GM12801 (cell line): ENCODE measurements around the gene KTI12.
A peak's percentile ranks its signal among the peaks of the same experiment; 100 is the strongest.

Source experiments
- TF ChIP-seq, protein P1 (sequence below): IDR thresholded peaks from one replicate; pipeline ENCODE4 v1.5.1; 2011; ENCODE audit warnings: control low read depth; ENCODE audit not compliant: insufficient read length; ENCODE audit errors: extremely low read depth

Gene KTI12

GRCh38 chr1:52003877-52004276, 29.7 kb downstream of the KTI12 start:
- TF ChIP-seq, protein P1, sequence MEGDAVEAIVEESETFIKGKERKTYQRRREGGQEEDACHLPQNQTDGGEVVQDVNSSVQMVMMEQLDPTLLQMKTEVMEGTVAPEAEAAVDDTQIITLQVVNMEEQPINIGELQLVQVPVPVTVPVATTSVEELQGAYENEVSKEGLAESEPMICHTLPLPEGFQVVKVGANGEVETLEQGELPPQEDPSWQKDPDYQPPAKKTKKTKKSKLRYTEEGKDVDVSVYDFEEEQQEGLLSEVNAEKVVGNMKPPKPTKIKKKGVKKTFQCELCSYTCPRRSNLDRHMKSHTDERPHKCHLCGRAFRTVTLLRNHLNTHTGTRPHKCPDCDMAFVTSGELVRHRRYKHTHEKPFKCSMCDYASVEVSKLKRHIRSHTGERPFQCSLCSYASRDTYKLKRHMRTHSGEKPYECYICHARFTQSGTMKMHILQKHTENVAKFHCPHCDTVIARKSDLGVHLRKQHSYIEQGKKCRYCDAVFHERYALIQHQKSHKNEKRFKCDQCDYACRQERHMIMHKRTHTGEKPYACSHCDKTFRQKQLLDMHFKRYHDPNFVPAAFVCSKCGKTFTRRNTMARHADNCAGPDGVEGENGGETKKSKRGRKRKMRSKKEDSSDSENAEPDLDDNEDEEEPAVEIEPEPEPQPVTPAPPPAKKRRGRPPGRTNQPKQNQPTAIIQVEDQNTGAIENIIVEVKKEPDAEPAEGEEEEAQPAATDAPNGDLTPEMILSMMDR, result no peak

DNA sequence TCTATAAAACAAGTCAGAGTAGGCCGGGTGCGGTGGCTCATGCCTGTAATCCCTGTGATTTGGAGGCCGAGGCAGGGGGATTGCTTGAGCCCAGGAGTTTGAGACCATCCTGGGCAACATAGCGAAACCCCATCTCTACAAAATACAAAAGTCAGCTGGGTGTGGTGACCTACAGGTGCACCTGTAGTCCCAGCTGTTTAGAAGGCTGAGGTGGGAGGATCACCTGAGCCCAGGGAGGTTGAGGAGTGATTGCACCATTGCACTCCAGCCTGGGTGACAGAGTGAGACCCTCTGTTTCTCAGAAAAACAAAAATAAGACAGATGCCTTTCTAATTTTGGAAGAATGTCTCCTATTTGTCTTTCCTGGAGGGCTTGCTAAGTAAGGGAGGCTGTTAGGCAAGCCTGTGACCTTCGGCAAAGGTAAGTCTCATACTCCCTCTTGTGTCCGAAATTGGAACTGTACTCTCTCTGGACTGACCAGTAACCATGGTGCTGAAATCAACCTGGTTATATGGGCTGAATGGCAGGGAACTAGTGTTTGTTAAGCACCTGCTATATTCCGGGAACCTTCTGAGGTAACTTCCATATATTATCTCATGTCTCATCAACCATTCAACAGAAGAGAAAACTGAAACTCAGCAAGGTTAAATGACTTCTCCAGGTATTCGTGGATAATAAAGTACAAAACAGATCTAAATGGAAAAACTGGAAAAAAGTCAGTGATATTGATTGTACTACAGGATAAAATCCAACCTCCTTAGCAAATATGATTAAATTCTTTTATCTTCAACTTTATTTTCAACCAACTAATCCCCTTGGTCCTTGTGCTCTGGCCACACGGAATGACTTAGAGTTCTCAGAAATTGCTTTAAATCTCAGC, 31.3 kb downstream of the KTI12 start:
- TF ChIP-seq, protein P1, result peak; percentile 64

DNA sequence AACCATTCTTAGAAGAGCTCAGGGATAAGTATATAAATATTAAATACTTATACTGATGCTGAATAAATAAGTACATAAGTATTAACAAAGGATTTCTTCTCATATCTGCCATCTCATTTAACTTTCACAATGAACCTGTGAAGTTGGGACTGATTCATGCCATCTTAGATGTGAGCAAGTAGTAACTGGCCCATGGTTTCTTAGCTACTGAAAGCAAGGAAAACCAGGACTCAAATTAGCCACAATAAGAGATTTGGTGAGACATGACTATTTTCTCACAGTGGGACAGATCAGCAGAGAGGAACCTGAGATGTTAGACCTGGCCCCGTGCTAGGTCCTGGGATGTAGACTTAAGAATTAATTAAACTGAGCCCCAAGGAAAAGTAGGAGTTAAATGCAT, 34.9 kb downstream of the KTI12 start:
- TF ChIP-seq, protein P1, result no peak

DNA sequence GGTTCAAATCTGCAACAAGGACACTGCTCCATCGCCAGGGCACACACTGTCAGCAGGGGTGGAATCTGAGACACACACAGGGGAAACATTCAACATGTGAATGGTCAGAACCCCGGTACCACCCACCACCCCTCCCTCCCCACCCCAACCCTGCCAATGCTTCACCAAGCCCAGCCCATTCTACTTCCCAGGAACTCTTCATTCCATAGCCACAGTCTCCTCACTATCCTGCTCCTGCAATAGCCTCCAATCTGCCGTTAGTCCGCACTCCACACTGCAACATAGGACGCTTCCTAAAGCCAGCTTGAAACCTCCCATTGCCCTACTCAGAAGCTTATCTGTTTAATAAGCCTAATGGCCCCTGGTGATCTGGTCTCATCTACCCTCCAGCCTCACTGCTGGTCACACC, 35.6 kb downstream of the KTI12 start:
- TF ChIP-seq, protein P1, result no peak

- TF ChIP-seq, protein P1, result no peak
Observed at GRCh38 chr1:51990478-51990965, 43.1 kb downstream of the KTI12 start, which contains the start of gene RAB3B. Gene RAB3B, minus strand, starts transcription at chr1:51990700. Its CDS starts 13,583 bp downstream, at chr1:51977117.

GRCh38 chr1:51989582-51990477, 43.8 kb downstream of the KTI12 start:
- TF ChIP-seq, protein P1, result no peak

- TF ChIP-seq, protein P1, result no peak
Observed at GRCh38 chr1:51988254-51988653, 45.4 kb downstream of the KTI12 start.
